Measurements from ENCODE around the gene CYTL1.

CYTL1 gene

DNA sequence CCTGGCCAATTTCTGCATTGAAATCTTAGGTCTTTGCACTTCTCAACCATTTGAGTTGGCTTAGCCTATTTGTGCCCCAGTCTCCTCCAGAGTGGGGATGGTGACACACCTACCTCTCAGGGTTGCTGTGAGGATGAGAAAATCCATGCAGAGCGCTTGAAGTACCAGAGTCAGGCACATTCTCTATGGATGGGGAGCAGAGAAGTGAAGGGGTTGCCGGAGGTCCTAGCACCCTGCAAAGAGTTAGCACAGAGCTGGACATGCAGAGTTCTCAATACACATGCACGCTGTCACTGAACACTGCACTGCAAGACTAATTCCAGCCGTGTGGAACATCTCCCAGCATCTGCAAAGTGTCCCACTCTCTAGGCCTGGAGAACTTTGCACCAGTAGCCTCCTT is 29.5 kb upstream of the CYTL1 start:
- Histone ChIP-seq H3K4me3 (ENCODE audit: low read depth, low read length) (no peak overlapping the region), H3K36me3 (ENCODE audit: control insufficient read depth, insufficient read depth, low read length) (no peaks in the 10 kb centered on the region), H3K27me3 (ENCODE audit: control insufficient read depth, insufficient read depth, low read length) (peaks cover 31% of the 10 kb centered on the region), H3K27ac (ENCODE audit: low read depth, low read length) (no peak overlapping the region), H3K4me1 (ENCODE audit: control insufficient read depth, insufficient read depth, low read length) (0 out of 2 replicates have a peak, but pooled peaks cover 7% of the 10 kb centered on the region), H3K9me3 (ENCODE audit: control insufficient read depth, insufficient read depth, low read depth, low read length) (peaks cover 3% of the 10 kb centered on the region; the same call in 1 of the 2 replicates), H3K9ac (ENCODE audit: low read length) (no peak overlapping the region)

DNA sequence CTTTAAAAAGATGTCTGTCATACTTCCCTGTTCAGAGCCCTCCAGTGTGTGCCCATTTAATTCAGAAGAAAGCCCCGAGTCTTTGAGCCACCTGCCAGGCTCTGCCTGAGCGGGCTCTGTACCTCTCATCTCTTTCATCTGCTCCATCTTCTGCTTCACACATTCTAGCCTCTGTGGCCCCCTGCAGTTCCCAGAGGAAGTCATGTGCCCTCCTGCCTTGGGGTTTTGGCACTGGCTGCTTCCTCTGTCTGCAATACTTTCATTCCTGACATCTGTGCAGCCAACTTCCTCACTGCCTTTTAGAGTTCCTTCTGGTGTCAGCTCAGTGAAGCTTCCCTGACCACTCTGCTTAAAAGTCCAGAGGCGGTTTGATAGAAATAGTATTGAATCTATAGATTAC is 25.8 kb upstream of the CYTL1 start:
- no peak overlapping the region for H3K9ac ChIP-seq (ENCODE audit: low read length)
- H3K27ac ChIP-seq (ENCODE audit: low read depth, low read length), result no peak overlapping the region
- no peak overlapping the region for H3K4me3 ChIP-seq (ENCODE audit: low read depth, low read length)
- no peaks in the 10 kb centered on the region for H3K36me3 ChIP-seq (ENCODE audit: control insufficient read depth, insufficient read depth, low read length)
- H3K27me3 ChIP-seq (ENCODE audit: control insufficient read depth, insufficient read depth, low read length), result no peaks in the 10 kb centered on the region
- H3K9me3 ChIP-seq (ENCODE audit: control insufficient read depth, insufficient read depth, low read depth, low read length), result peaks cover 3% of the 10 kb centered on the region; the same call in 1 of the 2 replicates
- no peaks in the 10 kb centered on the region for H3K4me1 ChIP-seq (ENCODE audit: control insufficient read depth, insufficient read depth, low read length)

DNA sequence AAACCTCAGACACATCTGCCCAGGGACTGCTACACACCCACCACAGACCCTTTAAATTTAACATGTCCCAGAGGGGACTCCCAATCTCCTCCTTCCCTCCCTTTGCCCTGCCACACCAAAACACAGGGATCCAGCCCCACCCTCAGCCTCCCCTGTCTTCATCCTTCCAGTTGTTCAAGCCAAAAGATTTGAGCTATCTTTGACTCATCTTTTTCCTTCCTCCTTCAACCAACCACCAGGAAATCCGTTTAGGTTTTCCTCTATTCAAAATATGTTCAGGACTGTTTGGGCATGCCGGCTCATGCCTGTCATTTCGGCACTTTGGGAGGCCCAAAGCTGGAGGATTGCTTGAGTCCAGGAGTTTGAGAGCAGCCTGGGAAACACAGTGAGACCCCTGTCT is 25.1 kb upstream of the CYTL1 start:
- Histone ChIP-seq H3K9ac (ENCODE audit: low read length) (no peak overlapping the region), H3K4me3 (ENCODE audit: low read depth, low read length) (no peak overlapping the region), H3K27ac (ENCODE audit: low read depth, low read length) (no peak overlapping the region), H3K36me3 (ENCODE audit: control insufficient read depth, insufficient read depth, low read length) (no peaks in the 10 kb centered on the region), H3K27me3 (ENCODE audit: control insufficient read depth, insufficient read depth, low read length) (no peaks in the 10 kb centered on the region), H3K9me3 (ENCODE audit: control insufficient read depth, insufficient read depth, low read depth, low read length) (peaks cover 3% of the 10 kb centered on the region; the same call in 1 of the 2 replicates), H3K4me1 (ENCODE audit: control insufficient read depth, insufficient read depth, low read length) (no peaks in the 10 kb centered on the region)

DNA sequence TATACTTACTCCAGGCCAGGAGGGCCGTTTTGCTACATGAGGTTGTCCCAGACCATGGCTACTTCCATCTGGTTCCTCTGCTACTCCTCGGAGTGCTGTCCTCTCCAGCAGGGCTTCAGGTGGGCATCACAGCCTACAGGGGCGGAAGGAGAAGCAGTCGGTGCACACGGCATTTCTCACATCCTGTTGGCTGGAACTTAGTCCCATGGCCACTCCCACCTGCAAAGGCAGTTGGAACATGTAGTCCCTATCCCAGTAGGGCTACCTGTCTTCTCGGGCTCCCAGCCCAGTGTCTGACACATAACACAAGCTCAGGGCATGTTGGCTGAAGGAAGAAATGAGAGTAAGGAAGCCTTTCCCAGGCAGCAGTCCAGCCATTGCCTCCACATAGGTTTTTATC is 24.3 kb upstream of the CYTL1 start:
- H3K9ac ChIP-seq (ENCODE audit: low read length), result no peak overlapping the region
- no peaks in the 10 kb centered on the region for H3K36me3 ChIP-seq (ENCODE audit: control insufficient read depth, insufficient read depth, low read length)
- no peak overlapping the region for H3K27ac ChIP-seq (ENCODE audit: low read depth, low read length)
- no peaks in the 10 kb centered on the region for H3K27me3 ChIP-seq (ENCODE audit: control insufficient read depth, insufficient read depth, low read length)
- H3K4me3 ChIP-seq (ENCODE audit: low read depth, low read length), result no peak overlapping the region
- no peaks in the 10 kb centered on the region for H3K4me1 ChIP-seq (ENCODE audit: control insufficient read depth, insufficient read depth, low read length)
- peaks cover 3% of the 10 kb centered on the region; the same call in 1 of the 2 replicates for H3K9me3 ChIP-seq (ENCODE audit: control insufficient read depth, insufficient read depth, low read depth, low read length)

DNA sequence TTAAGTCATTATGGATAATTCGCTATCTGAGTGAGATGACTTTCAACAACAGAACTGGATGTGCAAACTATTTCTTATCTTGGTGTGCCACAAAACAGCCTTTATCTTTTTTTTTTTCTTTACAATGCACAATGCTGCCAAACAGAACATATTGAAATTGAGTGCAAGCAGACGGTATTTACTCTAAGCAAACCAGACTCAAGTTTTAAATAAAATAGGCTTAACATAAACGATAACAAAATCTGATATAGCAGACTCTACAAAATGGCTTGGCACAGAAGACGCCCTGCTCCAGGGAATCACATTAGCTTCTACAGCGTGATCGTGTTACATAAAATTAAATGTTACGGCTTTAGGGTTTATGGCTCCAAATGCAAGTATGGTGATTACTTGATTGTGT is 22.4 kb upstream of the CYTL1 start:
- Histone ChIP-seq H3K4me1 (ENCODE audit: control insufficient read depth, insufficient read depth, low read length) (no peaks in the 10 kb centered on the region), H3K4me3 (ENCODE audit: low read depth, low read length) (no peak overlapping the region), H3K9ac (ENCODE audit: low read length) (no peak overlapping the region), H3K36me3 (ENCODE audit: control insufficient read depth, insufficient read depth, low read length) (no peaks in the 10 kb centered on the region), H3K27me3 (ENCODE audit: control insufficient read depth, insufficient read depth, low read length) (no peaks in the 10 kb centered on the region), H3K9me3 (ENCODE audit: control insufficient read depth, insufficient read depth, low read depth, low read length) (peaks cover 3% of the 10 kb centered on the region; the same call in 1 of the 2 replicates), H3K27ac (ENCODE audit: low read depth, low read length) (no peak overlapping the region)

DNA sequence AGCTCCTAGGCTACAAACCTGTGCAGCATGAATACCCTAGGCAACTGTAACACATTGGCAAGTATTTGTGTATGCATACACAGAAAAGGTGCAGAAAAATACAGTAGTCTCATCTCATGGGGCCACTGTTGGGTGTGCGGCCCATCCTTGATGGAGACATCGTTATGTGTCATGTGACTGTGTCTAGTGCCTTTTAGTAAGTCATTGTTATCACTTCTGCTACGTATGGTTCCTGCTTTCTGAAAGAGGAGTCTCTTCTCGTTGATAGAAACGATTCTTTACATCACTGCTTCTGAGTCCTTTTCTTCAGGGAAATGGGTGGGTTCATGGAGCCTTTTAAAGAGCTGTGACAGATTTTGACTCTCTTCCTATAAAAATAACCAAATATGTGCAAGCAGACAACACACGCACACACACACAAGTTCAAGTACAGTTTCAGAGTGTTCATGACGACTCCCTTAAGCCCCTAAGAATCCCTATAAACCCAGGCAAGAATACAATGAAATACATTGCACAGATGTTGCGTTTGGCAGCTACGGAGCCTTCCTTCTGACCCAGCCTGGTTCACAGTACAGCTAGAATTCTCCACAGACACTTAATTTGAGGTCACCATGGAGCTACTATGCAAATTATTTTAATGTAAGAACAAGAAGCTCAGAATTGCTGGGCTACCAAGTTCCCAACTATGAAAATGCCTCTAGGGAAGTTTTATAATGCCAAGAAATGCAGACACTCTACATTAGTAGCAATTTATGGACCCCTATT is 21.8 kb upstream of the CYTL1 start:
- H3K4me3 ChIP-seq (ENCODE audit: low read depth, low read length), result no peak overlapping the region
- peaks cover 3% of the 10 kb centered on the region; the same call in 1 of the 2 replicates for H3K4me1 ChIP-seq (ENCODE audit: control insufficient read depth, insufficient read depth, low read length)
- no peaks in the 10 kb centered on the region for H3K27me3 ChIP-seq (ENCODE audit: control insufficient read depth, insufficient read depth, low read length)
- peaks cover under 1% of the 10 kb centered on the region; the same call in 1 of the 2 replicates for H3K9me3 ChIP-seq (ENCODE audit: control insufficient read depth, insufficient read depth, low read depth, low read length)
- no peaks in the 10 kb centered on the region for H3K36me3 ChIP-seq (ENCODE audit: control insufficient read depth, insufficient read depth, low read length)
- no peak overlapping the region for H3K27ac ChIP-seq (ENCODE audit: low read depth, low read length)
- H3K9ac ChIP-seq (ENCODE audit: low read length), result no peak overlapping the region

DNA sequence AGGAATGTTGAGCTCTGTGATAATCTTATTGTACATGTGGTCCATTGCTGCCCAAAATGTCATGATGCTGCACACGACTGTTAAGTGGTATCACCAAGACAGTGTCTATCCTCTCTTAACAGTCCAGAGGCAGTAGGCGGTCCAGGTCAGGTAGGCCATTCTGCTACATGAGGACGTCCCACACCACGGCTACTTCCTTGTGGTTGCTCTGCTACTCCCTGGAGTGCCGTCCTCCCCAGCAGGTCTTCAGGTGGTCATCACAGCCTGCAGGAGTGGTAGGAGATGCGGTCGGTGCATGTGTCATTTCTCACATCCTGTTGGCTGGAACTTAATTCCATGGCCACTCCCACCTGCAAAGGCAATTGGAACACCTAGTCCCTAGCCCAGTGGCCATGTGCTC is 20.5 kb upstream of the CYTL1 start:
- Histone ChIP-seq H3K4me3 (ENCODE audit: low read depth, low read length) (no peak overlapping the region), H3K27ac (ENCODE audit: low read depth, low read length) (no peak overlapping the region), H3K36me3 (ENCODE audit: control insufficient read depth, insufficient read depth, low read length) (no peaks in the 10 kb centered on the region), H3K9me3 (ENCODE audit: control insufficient read depth, insufficient read depth, low read depth, low read length) (no peaks in the 10 kb centered on the region), H3K9ac (ENCODE audit: low read length) (no peak overlapping the region), H3K4me1 (ENCODE audit: control insufficient read depth, insufficient read depth, low read length) (peaks cover 4% of the 10 kb centered on the region; the same call in 1 of the 2 replicates), H3K27me3 (ENCODE audit: control insufficient read depth, insufficient read depth, low read length) (no peaks in the 10 kb centered on the region)

DNA sequence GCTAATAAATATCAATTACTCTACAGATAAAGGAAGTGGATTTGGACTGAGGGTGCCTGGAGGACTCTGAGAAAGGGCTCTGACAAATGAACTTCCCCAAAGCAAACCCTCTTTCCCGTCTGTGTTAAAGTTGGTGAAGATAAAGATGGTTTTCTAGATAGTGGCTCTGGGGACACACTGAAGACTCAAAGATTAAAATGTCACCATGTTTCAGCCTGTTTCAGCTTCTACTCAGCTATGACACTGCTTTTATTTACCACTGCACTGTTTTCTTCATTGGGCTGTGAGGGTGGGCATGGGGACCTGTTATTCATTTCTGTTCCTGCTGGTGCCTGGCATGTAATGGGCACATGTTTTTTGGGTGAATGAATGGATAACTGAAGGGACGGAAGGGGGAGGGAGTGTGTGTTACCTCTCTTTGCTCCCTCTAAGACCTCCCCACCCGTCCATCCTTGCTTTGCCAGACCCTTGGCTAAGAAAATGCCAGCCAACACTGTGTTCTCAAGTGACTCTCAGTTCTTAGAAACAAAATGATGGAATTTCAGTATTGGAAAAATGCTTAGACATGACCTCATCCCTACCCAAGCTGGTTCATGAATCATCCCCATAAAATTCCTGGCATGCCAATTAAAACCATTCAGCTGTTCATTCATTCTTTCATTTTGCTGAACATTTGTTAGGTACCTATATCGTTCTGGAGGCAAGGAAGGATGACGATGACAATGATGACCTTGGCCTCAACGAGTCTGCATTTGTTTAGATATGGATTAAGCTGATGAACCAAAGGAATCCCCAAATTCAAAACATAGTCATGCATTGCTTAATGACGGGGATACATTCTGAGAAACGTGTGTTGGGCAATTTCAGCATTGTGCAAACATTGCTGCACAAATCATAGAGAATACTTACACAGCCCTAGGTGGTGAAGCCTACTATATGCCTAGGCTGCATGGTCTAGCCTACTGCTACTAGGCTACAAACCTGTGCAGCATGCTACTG is 18.6 kb upstream of the CYTL1 start:
- Histone ChIP-seq H3K9me3 (ENCODE audit: control insufficient read depth, insufficient read depth, low read depth, low read length) (no peaks in the 10 kb centered on the region), H3K27ac (ENCODE audit: low read depth, low read length) (no peak overlapping the region), H3K36me3 (ENCODE audit: control insufficient read depth, insufficient read depth, low read length) (no peaks in the 10 kb centered on the region), H3K9ac (ENCODE audit: low read length) (no peak overlapping the region), H3K27me3 (ENCODE audit: control insufficient read depth, insufficient read depth, low read length) (no peaks in the 10 kb centered on the region), H3K4me3 (ENCODE audit: low read depth, low read length) (no peak overlapping the region), H3K4me1 (ENCODE audit: control insufficient read depth, insufficient read depth, low read length) (peaks cover 4% of the 10 kb centered on the region; the same call in 1 of the 2 replicates)

DNA sequence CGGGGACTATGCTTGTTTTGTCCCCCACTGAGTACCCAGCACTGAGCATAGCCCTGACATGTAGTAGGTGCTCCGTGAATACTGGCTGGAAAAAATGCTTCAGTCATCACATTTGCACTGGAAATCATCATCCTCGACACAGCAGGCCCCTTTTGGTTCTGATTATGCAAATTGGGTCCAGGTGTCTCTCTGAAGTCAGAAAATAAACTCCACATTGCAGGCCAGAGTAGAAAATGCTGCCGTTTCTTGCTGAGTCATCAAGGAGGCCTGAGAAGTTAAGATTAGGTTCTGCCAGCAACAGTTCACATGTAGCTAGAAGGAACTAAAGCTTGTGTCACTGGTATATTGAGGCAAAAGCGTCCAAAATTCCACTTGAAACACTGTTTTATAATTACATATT is 17.0 kb upstream of the CYTL1 start:
- Histone ChIP-seq H3K27ac (ENCODE audit: low read depth, low read length) (no peak overlapping the region), H3K27me3 (ENCODE audit: control insufficient read depth, insufficient read depth, low read length) (no peaks in the 10 kb centered on the region), H3K9ac (ENCODE audit: low read length) (no peak overlapping the region), H3K4me1 (ENCODE audit: control insufficient read depth, insufficient read depth, low read length) (peaks cover 4% of the 10 kb centered on the region; the same call in 1 of the 2 replicates), H3K36me3 (ENCODE audit: control insufficient read depth, insufficient read depth, low read length) (no peaks in the 10 kb centered on the region), H3K4me3 (ENCODE audit: low read depth, low read length) (no peak overlapping the region), H3K9me3 (ENCODE audit: control insufficient read depth, insufficient read depth, low read depth, low read length) (no peaks in the 10 kb centered on the region)

DNA sequence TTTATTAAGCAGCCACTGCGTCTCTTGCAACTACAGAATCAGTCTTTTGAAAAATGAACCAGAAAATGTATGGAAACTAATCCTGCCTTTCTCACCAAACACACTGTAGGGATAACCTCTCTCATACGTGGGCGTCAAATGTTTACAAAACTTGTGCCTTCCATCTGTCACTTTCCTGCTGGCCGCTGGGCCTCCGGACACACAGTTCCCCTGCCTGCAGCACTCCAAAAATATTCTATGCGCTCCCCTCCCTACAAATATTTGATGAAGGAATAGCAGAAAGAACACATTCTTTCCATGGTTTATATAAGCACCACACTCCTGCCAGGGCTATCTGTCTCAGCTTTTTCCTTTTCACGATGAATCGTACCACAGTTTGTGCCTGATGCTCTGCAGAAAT is 14.9 kb upstream of the CYTL1 start:
- Histone ChIP-seq H3K4me1 (ENCODE audit: control insufficient read depth, insufficient read depth, low read length) (peaks cover 4% of the 10 kb centered on the region; the same call in 1 of the 2 replicates), H3K4me3 (ENCODE audit: low read depth, low read length) (no peak overlapping the region), H3K36me3 (ENCODE audit: control insufficient read depth, insufficient read depth, low read length) (no peaks in the 10 kb centered on the region), H3K27me3 (ENCODE audit: control insufficient read depth, insufficient read depth, low read length) (no peaks in the 10 kb centered on the region), H3K9me3 (ENCODE audit: control insufficient read depth, insufficient read depth, low read depth, low read length) (no peaks in the 10 kb centered on the region), H3K9ac (ENCODE audit: low read length) (no peak overlapping the region), H3K27ac (ENCODE audit: low read depth, low read length) (no peak overlapping the region)

Data from HUES6 (cell line).